ENCODE data around the gene EGFL7.
"Not testable (repeated sequence)": the region's sequence is repeated elsewhere in the genome, so short reads cannot be mapped to it uniquely, and the experiment has no call there.

The EGFL7 gene

DNA sequence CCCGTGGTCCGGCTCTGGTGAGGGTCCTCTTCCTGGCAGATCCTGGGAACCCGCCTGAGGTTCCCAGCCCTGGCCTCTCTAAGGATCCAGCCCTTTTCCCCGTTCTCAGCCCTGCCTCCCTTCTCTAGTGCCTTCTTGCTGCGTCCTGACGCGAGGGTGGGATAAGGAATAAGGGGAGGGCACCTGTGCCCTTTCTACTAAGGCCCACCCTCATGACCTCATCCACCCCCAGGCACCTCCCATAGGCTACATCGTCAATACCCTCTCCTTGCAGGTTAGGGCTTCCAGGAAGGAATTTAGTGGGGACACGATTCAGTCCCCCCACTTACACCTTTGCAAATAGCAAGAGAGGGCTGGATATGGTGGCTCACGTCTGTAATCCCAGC lies 38.9 kb downstream of the EGFL7 start:
- DNase-seq, result peak; percentile 83

DNA sequence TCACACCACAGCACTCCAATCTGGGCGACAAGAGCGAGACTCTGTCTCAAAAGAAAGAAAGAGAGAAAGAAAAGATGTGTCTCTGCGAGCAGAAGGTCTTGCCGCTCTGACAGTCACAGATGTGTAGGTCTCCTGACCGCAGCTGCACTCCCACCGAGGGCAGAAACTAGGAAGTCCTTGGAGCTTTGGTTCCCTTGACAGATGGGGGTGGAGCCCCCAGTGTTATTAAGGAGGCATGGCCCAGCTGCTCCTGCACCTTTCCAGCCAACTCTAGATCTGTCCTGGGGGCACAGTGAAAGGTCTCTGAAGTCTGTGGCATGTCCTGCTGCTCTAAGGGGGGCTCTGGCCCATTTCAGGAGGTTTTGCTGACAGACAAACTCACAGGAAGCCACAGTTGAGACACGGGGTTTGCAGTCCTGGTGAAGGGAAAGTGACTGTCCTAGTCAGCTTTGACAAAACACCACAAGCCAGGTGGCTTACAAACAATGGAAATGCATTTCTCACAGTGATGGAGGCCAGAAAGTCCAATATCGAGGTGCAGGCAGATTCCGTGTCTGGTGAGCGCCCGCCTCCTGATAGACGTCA lies 40.7 kb downstream of the EGFL7 start:
- DNase-seq, result no peak

DNA sequence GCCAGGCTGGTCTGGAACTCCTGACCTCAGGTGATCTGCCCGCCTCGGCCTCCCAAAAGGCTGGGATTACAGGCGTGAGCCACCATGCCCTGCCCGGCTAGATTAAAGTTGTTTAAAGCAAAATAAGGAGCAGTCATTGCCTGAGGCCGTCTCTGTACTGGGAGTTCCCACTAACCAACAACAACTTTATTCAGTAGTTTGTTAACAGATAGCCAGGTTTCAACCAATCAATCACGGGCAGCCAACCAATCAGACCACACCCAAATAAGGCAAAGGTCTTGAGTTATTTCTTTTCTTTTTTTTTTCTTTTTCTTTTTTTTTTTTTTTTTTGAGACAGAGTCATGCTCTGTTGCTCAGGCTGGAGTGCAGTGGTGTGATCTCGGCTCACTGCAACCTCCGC lies 42.0 kb downstream of the EGFL7 start:
- not testable (repeated sequence) for DNase-seq

DNA sequence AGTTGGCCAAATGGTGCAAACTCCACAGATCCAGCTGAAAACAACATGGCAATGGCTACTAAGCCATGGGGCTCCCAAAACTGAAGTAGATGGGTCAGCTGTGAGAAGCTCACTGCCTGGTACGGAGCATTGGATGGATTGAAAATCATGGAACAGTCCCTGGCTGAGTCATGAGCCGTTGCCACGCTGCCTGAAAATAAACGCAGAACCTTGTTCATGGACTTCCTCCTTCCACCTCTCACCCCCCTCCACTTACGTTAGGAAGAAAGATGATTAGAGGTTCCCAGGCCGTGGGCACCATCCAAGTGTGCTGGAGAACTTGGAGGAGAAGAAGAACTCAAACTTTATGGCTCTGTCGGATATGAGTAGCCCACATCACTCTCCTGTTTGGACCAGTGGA lies 42.8 kb downstream of the EGFL7 start:
- DNase-seq, result peak; percentile 43

DNA sequence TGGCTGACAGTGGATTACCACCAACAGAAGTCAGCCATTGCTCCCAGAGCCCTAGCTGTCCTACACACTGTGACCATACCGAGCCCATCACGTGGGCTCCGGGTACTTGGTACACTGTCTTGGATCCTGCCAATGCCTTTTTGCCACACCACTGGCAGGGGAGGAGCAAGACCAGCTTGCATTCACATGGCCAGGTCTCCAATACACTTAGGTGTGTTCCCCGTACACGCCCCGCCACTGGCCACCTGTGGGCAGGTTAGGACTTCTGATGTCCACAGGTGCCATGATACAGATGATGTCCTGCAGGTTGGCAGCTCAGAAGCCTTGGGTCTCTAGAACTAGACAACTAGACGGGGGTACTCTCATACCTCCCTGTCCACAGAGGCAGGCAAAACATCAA lies 44.3 kb downstream of the EGFL7 start:
- no peak for DNase-seq

DNA sequence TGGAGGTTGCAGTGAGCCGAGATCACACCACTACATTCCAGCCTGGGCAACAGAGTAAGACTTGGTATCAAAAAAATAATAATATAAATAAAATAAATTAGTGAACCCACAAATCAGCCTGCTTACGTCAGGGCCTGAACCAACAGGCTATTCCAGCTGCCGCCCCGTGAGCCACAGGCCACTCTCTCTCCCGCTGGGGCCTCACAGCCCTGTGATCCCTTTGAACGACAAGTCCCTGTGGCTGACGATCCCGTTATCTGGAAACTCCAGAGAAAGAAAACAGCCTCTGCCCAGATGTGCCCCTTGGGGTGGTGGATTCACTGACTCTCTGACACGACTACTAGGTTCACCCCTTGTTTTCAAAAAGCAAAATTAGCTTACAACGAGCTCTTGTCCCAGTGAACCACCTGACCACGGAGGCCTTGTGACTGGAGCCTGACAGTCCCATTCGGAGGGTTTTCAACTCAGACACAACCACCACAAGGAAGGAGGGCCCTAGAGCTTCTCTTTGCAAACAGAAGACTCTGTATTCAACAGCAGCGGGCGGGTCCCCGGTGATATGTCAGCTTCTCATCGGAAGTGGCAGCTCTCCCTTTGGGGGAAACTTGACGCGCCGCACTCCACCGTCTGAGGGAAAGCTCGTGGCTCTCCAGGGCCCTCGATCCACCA lies 45.3 kb downstream of the EGFL7 start:
- DNase-seq, result no peak

DNA sequence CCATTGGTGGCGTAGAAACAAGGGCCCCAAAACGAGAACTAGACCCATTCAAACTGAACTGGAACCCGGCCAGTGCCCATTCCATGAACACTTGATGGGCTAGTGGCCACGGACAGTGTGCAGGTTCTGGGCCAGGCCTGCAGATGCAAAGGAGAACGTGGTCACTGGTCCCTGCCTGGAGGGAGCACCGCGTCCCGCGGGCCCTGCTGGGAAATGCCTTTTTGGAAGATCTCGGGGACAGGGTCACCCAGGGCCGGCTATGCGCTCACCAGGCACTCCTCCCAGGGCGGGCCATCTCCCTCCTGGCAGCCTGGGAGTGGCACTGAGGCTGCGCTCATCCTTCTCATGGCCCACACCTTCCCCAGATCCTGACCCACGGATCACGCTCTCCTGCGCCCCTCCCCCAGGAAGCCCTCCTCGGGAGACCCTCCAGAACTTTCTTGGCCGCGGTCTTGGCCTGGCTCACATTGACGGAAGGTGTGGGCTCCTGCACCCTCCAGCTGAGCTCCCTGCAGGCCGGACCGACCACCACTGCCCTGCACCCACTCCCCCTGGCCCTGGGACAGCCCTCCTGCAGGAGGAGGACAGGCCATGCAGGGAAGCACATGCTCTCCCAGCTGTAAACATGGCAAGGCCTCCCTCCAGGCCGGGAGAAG lies 46.9 kb downstream of the EGFL7 start:
- no peak for DNase-seq

DNA sequence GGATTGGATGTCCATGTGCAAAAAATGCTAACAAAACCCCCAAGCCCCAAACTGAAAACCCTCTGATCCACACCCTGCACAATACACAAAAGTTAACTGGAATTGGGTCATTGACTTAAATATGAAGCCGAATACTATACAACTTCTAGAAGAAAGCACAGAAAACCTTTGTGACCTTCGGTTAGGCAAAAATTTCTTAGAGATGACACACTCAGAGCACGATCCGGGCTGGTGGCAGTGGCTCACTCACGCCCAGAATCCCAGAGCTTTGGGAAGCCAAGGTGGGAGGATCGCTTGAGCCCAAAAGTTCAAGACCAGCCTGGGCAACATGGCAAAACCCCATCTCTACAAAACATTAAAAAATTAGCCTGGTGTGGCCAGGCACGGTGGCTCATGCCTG lies 47.8 kb downstream of the EGFL7 start:
- DNase-seq, result no peak

DNA sequence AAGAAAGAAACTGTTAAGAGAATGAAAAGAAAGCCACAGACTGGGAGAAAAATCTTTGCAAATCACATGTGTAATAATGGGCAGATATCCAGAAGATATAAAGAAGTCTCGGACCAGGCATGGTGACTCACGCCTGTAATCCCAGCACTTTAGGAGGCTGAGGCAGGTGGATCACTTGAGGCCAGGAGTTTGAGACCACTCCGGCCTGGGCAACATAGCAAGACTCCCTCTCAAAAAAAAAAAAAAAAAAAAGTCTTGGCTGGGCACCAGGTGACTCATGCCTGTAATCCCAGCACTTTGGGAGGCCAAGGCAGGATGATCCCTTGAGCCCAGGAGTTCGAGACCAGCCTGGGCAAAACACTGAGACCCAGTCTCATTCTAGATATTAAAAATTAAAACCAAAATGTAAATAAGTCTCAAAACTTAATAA lies 48.5 kb downstream of the EGFL7 start:
- peak; percentile 67 for DNase-seq

DNA sequence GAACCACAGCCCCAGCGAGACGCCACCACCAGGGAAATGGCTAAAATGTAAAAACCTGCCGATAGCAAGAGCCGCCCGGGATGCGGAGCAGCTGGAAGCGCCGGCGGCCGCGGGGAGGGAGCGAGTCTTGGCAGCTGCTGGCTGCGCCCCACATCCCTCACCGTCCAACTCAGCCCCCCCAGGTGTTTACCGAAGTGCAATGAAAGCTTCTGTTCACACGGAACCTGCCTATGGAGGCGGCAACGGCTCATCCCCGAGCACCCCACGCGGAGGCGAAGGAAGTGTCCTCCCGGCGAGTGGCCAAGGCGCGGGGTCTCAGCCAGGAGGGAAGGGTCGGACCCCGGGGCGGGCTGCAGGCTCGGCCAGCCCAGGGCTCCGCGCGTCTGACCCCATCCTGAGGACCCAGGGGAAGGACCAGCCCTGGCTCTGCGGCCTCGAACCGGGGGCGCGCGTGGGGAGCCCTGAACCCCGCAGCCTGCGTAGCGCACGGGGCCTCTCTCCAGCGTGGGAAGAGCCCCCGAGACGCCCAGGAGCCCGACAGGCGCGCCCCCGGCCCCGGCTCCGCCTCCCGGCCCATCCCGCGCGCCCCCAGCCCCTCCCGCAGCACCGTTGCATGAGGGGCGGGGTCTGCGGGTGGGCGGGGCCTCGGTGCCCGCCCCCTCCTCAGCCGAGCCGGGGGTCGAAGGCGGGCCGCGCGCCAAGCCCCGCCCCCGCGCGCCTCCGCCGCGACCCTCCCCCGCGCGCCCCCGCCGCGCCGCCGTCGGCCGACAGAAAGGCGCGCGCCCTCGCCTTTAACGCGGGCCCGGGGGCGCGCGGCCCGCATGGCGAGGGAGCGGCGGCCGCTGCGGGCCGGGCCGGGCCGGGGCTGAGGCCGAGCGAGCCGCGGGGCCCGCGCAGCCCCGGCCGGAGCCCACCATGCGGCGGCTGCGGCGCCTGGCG lies 49.3 kb downstream of the EGFL7 start, which contains the start of gene DIPK1B:
Gene DIPK1B, plus strand, starts transcription at position 822 of the 939 bp plus-strand sequence. Its CDS starts 94 bp downstream, at position 916.
- peak; percentile 92 for DNase-seq

DNA sequence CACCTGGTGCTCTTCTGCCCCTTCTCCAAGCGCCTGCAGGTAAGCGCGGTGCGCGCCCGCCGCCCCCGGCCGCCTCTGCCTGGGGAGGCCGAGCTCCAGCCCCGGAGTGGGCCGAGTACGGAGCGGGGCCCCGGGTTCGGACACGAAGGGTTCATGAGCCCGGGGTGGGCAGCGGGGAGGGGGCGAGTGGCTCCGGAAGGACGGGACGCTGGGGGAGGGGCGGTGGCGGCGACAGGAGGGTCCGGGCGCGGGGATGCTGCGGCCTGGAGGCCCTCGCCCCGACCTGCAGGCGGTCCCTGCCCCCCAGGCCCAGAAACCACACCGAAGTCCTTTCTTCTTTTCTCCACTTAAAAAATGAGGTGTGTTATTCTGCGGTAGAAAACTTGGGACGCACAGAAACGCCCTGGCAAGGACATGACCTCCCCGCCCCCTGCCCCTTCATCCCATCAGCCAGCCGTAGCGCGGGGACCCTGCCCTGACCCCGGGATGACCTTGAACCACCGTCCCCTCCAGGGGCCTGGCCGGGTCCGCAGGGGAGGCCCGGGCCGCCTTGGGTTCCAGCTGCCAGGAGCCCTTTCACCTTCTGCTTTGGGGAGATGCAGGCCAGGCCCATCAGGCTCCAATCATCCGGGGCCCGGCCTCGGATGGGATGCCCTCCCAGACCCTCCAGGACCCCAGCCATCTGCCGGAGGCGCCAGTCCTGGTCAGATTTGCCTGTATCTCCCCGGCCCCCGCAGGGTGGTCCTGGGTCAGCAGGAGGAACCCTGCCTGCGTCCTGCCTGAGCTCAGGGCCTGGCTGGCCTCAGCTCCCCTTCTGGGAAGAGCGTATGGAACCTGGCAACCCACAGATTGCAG lies 50.2 kb downstream of the EGFL7 start:
- no peak for DNase-seq

DNA sequence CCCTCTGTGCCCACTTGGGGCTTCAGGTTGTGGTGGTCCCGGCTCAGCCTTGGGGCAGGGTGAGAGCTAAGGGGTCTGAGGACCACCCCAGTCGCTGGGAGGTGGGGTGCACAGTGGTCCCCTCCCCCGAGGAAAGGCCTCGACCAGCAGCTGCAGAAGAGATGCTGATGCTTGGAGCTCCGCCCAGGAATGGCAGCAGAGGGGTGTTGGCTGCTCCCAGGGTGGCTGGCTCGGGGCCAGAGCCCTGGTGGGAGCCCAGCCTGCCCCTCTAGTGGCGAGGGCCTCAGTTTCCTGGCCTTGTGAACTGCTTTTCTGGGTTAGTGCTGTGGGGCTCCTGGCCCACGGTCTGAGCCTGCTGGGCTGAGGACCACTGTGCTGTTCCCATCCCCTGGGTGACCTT lies 50.8 kb downstream of the EGFL7 start:
- DNase-seq, result peak; percentile 53

DNA sequence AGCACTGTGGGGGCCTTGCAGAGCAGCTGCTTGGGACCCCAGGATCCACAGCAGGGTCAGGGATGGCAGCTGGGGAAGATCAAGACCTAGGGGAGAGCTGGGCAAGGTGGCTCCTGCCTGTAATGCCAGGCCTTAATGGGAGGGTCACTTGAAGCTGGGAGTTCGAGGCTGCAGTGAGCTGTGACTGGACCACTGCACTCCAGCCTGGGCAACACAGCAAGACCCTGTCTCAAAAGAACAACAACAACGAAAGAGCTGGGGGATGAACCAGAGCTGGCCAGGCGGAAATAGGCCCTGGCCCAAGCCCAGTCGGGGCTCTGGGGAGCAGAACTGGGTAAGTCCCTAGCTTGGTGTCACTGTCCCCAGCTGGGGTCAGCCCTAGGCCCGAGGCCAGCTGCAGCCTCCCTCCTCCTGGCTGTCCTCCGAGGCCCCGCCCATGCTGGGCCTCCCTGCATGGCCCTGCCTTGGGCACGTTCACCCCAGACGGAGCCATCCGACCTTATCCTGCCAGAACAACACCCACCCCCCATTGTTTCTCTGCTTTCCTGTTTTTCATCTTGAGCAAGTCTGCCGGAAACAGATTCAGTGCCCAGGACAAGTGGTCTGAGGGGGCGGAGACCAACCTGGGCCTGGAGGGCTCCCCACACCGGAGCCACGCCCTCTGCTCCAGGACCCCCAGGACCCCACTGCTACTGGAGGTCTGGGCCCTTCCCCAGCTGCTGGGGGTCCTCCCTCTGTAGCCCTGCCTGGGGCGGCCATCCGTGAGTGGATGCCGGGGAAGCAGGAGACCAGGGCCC lies 51.6 kb downstream of the EGFL7 start:
- DNase-seq, result no peak

DNA sequence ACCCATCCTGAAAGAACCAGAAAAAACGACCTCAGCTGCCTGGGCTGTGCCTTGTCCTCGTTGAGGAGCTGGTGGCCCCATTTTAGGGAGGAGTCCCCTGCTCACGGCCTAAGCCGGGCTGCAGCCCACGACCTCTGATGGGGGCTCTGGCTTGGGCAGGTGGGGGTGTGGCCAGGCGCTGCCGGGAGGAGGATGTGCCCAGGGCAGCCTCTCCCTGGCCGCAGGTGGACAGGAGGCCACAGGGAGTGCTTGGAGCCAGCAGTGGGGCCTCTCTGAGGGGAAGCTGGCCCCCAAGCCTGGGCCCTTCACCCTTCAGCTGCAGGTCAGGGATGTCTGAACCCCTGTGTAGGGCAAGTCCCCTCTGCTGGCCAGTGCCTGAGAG lies 52.2 kb downstream of the EGFL7 start:
- no peak for DNase-seq

DNA sequence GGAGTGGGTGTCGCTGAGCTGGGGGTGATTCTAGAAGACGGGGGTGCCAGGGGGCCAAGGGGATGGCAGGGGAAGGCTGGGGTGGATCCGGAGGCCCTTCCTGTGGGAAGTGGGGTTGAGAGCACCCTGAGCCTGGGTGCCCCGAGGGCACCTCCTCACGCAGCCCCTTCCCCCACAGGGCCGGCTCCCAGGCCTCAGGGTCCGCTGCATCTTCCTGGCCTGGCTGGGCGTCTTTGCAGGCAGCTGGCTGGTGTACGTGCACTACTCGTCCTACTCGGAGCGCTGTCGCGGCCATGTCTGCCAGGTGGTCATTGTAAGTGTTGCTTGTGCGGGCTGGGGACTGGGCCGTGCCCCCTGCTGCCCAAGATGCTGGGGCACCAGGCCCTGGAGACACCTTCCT lies 54.7 kb downstream of the EGFL7 start:
- no peak for DNase-seq

DNA sequence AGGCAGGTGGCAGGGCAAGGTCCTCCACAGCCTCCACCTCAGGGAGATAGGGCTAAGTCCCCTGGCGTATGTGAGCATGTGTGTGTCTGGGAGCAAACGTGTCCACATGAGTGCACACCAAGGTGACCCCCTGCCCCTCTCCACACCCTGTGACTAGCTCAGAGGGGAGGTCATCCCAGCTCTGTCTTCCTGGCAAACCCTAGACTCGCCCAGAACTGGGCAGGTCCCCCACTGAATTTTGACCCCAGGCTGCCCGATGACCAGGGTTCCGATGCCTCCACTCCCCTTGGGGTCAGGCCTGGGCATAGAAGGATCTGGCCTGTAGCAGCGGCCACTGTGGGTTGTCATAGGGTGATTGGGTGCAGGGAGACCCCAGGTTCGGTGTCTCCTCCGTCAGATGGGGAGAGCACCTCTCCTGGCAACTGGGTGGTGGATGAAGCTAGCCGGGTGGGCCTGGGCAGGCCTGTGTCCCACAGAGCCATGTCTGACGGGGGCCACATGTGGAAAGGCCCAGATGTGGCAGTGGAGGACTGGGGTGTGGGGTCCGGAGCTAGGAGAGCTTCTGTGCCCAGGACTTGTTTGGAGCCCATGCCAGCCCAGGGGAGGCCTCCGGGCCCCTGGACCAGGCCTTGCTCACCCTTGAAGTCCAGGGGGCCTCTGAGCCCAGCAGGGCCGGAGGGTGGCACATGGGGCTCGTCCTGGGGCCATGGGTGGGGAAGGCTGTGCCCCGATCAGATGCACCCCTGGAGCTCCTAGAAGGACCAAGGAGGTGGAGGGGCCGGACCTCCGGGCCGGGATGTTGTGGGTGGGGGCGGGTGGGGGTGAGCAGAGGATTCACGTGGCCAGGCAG lies 55.9 kb downstream of the EGFL7 start:
- DNase-seq, result no peak

DNA sequence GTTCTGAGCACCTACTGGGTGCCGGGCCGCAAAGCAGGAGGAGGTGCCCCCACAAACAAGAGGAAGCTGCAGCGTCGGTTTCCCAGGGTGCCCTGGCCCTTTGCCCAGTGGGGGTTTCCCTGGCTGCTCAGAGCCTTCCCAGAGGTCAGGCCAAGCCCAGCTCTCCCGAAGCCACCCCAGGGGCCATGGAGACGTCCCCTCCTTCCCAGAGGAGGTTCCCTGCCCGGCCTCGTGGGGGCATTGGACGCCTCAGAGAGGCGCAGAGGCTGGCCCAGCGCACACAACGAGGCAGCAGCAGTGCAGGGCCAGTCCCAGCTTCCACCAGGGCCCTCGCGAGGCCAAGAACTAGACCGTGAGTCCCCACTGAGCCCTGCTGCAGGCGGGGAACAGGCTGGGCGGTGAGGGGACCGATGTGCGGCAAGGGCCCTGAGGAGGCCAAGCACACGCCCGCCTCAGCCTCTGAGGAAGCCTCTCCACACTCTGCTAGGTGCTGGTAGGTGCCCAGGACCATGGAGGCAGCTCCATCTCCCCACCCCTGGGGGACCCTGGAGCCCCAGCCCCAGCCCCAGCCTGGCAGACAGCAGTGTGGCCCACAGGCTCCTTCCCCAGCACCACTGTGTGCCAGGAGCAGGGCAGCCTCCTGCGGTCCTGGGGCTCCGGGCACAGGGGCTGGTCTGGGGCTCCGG lies 56.6 kb downstream of the EGFL7 start:
- peak; percentile 56 for DNase-seq

DNA sequence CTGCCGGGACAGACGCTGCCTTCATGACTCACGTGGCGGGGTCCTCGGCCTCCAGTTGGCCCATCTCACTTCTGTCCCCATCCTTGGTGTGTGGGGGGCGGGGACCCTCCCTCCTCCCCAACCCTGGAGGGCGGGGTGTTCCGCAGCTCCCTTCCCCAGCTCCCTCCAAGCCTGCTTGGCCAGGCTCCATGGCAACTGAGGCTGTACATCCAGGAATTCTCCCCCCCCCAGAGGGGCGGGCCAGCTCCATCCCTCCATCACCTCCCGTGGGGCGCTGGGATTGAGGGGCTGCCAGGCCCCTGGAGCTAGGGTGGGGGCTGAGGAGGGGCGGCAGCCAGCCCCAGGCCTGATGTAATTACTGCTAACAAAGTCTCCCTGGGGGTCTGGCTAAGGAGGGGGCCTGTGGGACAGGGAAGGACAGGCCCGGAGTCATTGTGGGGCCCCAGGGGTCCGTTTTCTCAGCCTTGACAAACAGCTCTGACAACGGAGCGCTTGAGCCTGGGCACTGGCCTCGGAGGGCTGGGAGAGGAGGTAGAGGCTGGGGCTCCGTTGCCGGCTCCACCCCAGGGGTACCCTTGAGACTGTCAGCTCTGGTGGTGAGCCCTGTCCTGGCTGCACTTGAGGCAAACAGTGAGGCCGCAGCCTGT lies 57.7 kb downstream of the EGFL7 start:
- peak; percentile 56 for DNase-seq

DNA sequence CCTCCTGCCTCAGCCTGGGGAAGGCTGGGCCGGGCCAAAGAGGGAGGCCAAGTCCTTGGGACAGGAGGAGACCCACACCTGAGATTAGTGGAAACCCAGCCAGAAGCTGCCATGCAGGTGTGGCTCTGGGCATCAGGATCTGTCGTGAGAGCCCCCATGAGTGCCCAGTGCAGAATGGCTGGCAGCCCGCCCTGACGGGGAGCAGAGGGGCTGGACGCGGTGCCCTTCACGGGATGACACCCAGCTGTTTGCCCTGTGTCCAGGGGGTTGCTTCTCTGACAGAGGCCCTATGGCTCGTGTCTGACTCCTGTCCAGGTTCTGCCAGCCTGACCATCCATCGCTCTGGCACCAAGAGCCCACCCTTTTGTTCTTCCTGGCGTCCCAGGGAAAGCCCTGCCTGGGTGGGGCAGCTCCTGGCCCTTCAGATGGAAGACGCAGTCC lies 58.2 kb downstream of the EGFL7 start:
- peak; percentile 61 for DNase-seq

Data from DMS53 (cell line).